ENCODE results near the gene NOC2L.
"Not testable (repeated sequence)": the region's sequence is repeated elsewhere in the genome, so short reads cannot be mapped to it uniquely, and the experiment has no call there.

The NOC2L gene

GRCh38 chr1:993379-993995 is 34.4 kb upstream of the NOC2L start:
- no peak for DNase-seq (ENCODE audit: low spot score)

- no peak for DNase-seq (ENCODE audit: low spot score)
Observed at GRCh38 chr1:992362-992761, 33.3 kb upstream of the NOC2L start.

GRCh38 chr1:991895-992294 is 32.8 kb upstream of the NOC2L start:
- DNase-seq (ENCODE audit: low spot score): no peak

- DNase-seq (ENCODE audit: low spot score): not testable (repeated sequence)
Observed at GRCh38 chr1:991275-991674, 32.2 kb upstream of the NOC2L start.

GRCh38 chr1:988061-988460 is 29.0 kb upstream of the NOC2L start:
- DNase-seq (ENCODE audit: low spot score): not testable (repeated sequence)

GRCh38 chr1:985126-985525 is 26.1 kb upstream of the NOC2L start:
- no peak for DNase-seq (ENCODE audit: low spot score)

GRCh38 chr1:984476-984814 is 25.4 kb upstream of the NOC2L start:
- DNase-seq (ENCODE audit: low spot score): no peak

- DNase-seq (ENCODE audit: low spot score): no peak
Observed at GRCh38 chr1:983798-984475, 24.9 kb upstream of the NOC2L start.

GRCh38 chr1:982765-983436 is 23.8 kb upstream of the NOC2L start:
- no peak for DNase-seq (ENCODE audit: low spot score)

GRCh38 chr1:981955-982558 is 23.0 kb upstream of the NOC2L start, which contains the start of gene PERM1:
Gene PERM1 (minus strand): TSS chr1:982093. CDS start chr1:981029, 1,064 bp downstream.
- no peak for DNase-seq (ENCODE audit: low spot score)

- no peak for DNase-seq (ENCODE audit: low spot score)
Observed at GRCh38 chr1:981491-981954, 22.5 kb upstream of the NOC2L start.

- DNase-seq (ENCODE audit: low spot score): no peak
Observed at GRCh38 chr1:980602-981395, 21.7 kb upstream of the NOC2L start.

- DNase-seq (ENCODE audit: low spot score): no peak
Observed at GRCh38 chr1:980137-980571, 21.1 kb upstream of the NOC2L start.

- DNase-seq (ENCODE audit: low spot score): no peak
Observed at GRCh38 chr1:979744-980072, 20.7 kb upstream of the NOC2L start.

GRCh38 chr1:978835-979743 is 20.0 kb upstream of the NOC2L start:
- no peak for DNase-seq (ENCODE audit: low spot score)

- DNase-seq (ENCODE audit: low spot score): no peak
Observed at GRCh38 chr1:978069-978834, 19.2 kb upstream of the NOC2L start.

GRCh38 chr1:976791-977190 is 17.7 kb upstream of the NOC2L start:
- not testable (repeated sequence) for DNase-seq (ENCODE audit: low spot score)

GRCh38 chr1:975896-976683 is 17.0 kb upstream of the NOC2L start:
- DNase-seq (ENCODE audit: low spot score): no peak

GRCh38 chr1:975365-975764 is 16.3 kb upstream of the NOC2L start:
- no peak for DNase-seq (ENCODE audit: low spot score)
